ENCODE data around the gene TTC33.
"Not testable (repeated sequence)": the region's sequence is repeated elsewhere in the genome, so short reads cannot be mapped to it uniquely, and the experiment has no call there.

TTC33 gene

DNA sequence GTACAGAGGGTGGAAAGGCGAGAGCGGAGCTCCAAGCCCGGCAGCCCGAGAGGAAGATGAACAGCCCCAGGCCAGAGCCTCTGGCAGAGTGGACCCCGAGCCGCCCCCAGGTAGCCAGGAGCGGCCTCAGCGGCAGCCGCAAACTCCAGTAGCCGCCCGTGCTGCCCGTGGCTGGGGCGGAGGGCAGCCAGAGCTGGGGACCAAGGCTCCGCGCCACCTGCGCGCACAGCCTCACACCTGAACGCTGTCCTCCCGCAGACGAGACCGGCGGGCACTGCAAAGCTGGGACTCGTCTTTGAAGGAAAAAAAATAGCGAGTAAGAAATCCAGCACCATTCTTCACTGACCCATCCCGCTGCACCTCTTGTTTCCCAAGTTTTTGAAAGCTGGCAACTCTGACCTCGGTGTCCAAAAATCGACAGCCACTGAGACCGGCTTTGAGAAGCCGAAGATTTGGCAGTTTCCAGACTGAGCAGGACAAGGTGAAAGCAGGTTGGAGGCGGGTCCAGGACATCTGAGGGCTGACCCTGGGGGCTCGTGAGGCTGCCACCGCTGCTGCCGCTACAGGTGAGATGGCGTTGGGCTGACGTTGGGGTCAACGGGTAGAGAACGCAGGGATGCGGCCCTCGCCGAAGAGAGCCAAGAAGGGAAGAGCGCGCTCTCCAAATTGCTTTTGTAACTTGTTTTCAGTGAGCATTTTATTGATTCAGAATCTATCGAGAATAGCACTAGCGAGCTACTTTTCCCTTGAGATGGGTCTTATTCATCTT, 75.7 kb downstream of the TTC33 start, which contains the start of gene PTGER4:
TSS of gene PTGER4 (plus strand) at position 3 of the 769 bp plus-strand sequence. CDS start 1,079 bp downstream, outside the sequence.
- DNase-seq (ENCODE audit: low spot score), result peak; percentile 47

DNA sequence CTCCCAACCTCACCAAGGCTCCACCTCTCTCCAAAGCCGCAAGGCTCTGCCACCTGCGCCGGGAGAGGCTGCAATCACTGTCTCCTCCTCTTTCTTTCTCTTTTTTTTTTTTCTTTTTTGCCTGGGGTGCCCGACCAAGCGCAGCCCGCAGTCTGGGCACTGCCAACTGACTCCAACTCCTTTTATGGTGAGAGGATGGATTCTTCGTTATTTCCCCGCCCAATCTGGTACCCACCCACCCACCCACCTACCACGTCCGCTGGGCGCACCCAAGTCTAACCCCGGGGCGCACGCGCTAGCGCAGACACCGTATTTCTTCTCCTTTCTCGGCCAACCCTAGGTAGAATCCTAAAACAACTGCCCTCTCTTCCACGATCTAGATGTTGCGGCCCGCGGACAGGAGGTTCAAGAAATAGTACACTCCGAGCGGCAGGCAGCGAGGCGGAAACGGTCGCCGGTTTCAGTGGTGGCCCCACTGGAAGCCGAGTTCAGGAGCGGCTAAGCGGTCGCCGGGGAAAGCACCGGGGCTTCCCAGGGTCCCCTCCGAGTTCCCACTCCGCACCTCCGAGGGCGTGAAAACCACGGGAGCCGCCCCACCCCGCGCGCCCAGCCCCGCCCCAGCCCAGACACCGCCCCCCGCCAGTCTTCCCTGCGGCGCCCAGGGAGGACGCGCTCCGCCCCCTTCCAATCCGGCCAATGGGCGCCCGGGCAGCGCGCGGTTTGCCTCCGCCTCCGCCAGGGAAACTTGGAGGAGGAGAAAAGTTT, 76.4 kb downstream of the TTC33 start:
- DNase-seq (ENCODE audit: low spot score), result peak; percentile 99

GRCh38 chr5:40678460-40679147, 77.2 kb downstream of the TTC33 start:
- DNase-seq (ENCODE audit: low spot score), result no peak

- DNase-seq (ENCODE audit: low spot score), result no peak
Observed at GRCh38 chr5:40678026-40678425, 77.7 kb downstream of the TTC33 start.

DNA sequence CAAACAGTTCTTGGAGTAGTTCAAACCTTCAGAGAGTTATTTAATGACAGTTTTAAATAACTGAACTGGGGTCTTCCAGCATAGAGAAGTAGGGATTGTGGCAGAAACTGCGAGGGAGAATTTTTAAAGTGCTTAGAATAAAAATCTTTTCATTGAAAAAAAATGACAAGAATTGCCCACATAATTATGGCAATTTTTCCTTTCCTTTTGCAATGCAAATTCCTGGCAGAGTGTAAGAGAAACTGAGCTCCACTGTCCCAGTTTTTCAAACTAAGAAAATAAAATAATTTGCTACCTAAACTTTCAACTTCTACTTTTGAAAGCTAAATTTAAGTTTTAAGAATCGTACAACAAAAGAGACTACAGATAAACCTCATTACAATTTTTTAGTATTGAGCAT, 78.3 kb downstream of the TTC33 start:
- DNase-seq (ENCODE audit: low spot score), result no peak

DNA sequence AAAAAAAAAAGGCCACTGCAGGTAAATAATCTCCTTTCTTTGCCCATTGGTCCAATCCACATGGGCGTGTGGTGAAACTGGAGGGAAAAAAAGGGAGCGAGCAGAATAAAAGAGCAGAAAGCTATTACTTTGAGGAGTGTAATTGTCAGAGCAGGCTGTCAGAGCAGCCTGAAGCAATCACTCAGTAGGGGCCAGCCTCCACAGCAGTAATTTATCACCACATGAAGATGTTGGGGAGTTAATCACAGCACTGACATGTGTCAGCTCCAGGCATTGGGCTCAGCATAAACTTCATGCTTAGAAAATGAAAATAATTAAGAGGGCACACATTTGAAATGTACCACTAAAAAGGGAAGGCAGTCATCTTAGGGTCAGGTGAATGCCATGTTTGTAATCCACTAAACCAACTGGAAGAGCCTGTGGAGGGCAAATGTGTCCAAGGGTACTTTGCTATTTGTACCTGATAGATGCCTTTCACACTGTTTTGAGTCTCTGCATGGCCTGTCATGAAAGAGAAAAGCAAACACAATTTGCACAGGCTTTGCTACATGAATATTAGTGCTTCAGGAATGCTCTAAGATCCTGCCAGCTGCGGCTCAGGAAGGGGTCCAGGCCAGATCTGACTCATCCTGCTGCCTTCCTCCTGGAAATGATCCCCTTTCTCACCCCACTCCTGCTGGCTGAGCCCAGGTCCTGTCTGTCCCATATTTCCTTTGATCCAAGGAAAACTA, 79.0 kb downstream of the TTC33 start:
- DNase-seq (ENCODE audit: low spot score), result no peak

- no peak for DNase-seq (ENCODE audit: low spot score)
Observed at GRCh38 chr5:40675396-40676133, 80.2 kb downstream of the TTC33 start.

DNA sequence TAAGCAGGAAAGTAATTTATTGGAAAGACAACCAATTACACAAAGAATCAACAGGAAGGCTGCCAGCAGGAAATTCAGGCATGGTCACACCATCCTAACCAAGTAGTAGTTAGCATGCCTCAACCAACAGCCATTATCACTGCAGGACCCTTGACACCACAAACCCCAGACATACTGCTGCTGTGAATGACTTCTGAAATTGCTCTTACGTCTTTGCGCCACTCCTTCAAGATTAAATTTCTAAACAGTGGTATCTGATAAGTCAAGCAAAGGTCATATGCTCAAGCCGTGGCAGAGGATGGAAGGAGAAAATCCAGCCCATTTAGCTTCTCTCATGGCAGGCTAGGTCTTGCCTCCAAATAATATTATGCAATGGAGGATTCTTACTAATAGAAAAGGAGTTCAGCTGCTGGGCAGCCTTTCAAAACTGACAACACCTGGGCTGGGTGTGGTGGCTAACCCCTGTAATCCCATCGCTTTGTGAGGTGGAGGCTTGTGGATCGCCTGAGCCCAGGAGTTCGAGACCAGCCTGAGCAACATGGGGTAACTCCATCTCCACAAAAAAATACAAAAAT, 81.0 kb downstream of the TTC33 start:
- no peak for DNase-seq (ENCODE audit: low spot score)

GRCh38 chr5:40672425-40672824, 83.3 kb downstream of the TTC33 start:
- no peak for DNase-seq (ENCODE audit: low spot score)

DNA sequence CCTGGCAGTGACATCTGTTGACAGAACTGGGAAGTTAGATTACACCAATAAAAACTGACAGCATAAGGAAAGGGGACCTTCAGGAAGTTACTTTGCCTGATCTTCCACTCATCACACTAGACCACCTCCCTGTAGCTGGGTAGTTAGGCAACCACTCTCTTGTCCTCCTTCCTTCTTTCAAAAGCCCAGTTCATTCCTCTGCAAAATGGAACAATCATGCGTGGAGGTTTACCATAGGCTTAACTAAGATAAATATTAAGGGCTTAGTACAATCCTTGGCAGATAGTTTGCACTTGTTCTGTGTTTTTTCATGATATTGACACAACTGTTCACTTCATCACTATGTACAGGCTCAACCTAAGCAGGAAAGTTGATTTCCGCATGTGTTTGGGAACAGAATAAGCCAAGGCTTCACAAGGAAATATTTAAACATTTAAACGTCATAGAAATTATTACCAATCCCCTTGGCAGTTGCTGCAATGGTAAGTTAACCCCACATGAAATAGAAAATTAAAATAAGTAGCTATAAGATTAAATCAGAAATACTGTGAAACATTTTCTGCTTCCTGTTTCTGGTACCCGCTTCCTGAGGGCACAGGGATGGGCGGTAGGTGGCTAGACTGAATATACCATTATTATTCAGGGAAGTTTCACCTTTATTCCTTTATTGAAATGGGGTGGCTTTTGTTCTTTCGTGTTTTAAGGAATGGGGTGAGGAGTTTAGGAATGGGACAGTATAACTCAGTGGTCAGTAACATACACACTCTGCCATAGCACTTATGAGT, 86.0 kb downstream of the TTC33 start:
- no peak for DNase-seq (ENCODE audit: low spot score)

DNA sequence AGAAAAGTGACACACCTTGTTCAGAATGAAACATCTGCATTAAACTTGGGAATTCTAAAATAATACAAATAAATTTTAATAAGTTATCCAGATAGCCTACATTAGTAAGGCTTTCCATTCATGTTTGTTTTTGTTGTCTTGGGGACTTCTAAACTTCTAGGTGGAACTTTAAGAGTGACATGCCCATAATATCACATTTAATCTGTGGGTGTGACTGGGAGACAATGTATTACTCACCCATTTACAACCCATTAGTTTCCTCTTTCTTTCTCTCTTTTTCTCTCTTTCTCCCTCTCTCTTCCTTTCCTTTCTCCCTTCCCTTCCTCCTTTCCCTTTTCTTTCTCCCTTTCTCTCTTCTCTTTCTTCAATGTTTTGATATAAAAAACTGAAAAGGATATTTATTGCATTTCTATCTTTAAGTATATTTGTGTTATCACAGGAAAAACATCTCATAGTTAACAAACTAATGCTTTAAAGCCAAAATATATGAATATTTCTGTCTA, 88.5 kb downstream of the TTC33 start:
- DNase-seq (ENCODE audit: low spot score), result no peak

GRCh38 chr5:40666657-40667056, 89.1 kb downstream of the TTC33 start:
- no peak for DNase-seq (ENCODE audit: low spot score)

DNA sequence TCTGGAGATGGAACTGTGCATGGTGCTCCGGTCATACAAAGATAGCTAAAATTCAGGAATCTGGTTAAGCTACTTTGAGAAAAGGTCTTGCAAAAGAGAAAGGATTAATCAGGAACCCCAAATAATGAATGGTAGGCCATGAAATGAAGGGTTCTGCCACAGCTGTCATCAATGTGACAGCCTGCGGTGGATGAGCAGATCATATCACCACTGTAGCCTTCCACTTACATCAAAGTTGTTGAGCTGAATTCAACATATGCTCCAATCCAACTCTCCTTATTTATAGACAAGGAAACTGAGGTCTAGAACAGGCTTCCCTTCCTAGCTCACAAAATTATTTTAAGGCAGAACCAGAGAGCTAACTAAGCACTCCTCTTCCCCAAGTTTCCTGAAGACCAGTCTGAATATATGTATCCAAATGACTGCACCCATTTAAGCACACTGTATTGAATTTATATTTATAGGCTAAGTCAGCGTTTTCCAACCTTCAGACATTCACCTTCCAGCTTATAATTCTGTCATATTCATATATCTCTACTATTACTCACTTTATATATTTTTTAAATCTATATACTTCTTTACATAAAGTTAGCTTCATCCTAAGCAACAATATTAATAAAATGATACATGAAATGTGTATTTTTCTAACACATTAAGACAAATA, 90.0 kb downstream of the TTC33 start:
- DNase-seq (ENCODE audit: low spot score), result no peak

DNA sequence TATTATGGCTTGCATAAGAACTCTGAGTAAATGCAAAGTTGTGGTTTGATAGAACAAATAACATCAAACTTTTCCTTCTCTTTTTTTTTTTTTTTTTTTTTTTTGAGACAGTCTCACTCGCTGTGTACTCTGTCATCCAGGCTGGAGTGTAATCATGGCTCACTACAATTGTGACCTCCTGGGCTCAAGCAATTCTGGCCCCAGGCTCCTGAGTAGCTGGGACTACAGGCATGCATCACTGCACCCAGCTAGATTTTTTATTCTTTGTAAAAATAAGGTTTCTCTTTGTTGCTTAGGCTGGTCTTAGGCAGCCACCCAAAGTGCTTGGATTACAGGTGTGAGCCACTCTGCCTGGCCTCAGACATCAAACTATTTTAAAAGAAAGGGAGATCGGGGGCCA, 95.0 kb downstream of the TTC33 start:
- no peak for DNase-seq (ENCODE audit: low spot score)

DNA sequence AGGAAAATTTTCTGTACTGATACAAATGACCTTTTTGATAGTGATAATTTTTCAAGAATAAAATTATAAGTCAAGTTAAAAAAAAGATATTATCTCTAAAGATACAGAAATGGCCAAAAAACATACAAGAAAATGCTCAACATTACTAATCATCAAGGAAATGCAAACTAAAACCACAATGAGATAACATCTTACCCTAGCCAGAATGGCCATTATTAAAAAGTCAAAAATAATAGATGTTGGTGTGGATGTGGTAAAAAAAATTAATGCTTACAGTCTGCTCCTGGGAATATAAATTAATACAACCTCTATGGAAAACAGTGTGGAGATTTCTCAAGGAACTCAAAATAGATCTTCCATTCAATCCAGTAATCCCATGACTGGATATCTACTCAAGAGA, 99.0 kb downstream of the TTC33 start:
- DNase-seq (ENCODE audit: low spot score), result no peak

DNA sequence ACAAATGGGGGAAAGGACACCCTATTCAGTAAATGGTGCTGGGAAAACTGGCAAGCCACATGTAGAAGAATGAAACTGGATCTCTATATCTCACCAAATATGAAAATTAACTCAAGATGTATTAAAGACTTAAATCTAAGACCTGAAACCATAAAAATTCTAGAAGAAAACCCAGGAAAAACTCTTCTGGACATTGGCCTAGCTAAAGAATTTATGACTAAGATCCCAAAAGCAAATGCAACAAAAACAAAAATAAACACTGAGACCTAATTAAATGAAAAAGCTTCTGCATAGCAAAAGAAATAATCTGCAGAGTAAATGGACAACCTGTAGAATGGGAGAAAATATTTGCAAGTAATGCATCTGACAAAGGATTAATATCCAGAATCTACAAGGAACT, 99.7 kb downstream of the TTC33 start:
- not testable (repeated sequence) for DNase-seq (ENCODE audit: low spot score)

DNA sequence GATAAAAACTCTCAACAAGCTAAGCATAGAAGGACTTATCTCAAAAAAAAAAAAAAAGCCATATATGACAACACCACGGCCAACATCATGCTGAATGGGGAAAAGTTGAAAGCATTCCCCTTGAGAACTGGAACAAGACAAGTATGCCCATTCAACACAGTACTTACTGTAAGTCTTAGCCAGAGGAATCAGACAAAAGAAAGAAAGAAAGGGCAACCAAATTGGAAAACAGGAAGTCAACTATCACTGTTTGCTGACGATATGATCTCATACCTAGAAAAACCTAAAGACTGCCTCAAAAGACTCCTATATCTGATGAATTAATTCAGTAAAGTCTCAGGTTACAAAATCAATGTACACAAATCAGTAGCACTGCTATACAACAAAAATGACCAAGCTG, 100.6 kb downstream of the TTC33 start:
- DNase-seq (ENCODE audit: low spot score), result no peak

GRCh38 chr5:40654377-40654991, 101.3 kb downstream of the TTC33 start:
- no peak for DNase-seq (ENCODE audit: low spot score)

Data from HuH-7.5 (cell line).